Measurements from ENCODE around the gene EPHA1. TPM values are rescaled to one million over a fixed set of nuclear protein-coding genes. Genes with fewer than 3 reads are reported as not detected.

EPHA1 gene
- total RNA-seq, 4 donors from 2014 or later = 0.87 to 3.6 TPM; not detected in 2

- DNase-seq (ENCODE audit: low spot score in 2 of 2) = no peak
- no peaks in the 10 kb centered on the region for H3K9me3 ChIP-seq
- TF ChIP-seq EP300 (IDR thresholded peaks at IDR 0.05) (no peak), POLR2A (IDR thresholded peaks at IDR 0.05) (no peak), CTCF (IDR thresholded peaks at IDR 0.05) (no peak)
- no peaks in the 10 kb centered on the region for H3K36me3 ChIP-seq
- H3K4me3 ChIP-seq = no peak overlapping the region
- no peaks in the 10 kb centered on the region for H3K4me1 ChIP-seq
- peaks cover 0 to 3% of the 10 kb centered on the region in 2 donors for H3K27me3 ChIP-seq
- 84 to 91% methylated on average over 5 of the region's 5 CpGs for WGBS, 2 donors
- no peak overlapping the region for H3K27ac ChIP-seq
Measured at GRCh38 chr7:143448429-143448828, 39.8 kb upstream of the EPHA1 start.

GRCh38 chr7:143447466-143447865, 38.8 kb upstream of the EPHA1 start:
- TF ChIP-seq EP300 (IDR thresholded peaks at IDR 0.05) = no peak
- TF ChIP-seq POLR2A (IDR thresholded peaks at IDR 0.05) = no peak
- TF ChIP-seq CTCF (IDR thresholded peaks at IDR 0.05) = no peak
- no peak overlapping the region for H3K27ac ChIP-seq
- no peak for DNase-seq (ENCODE audit: low spot score in 2 of 2)
- H3K9me3 ChIP-seq = no peaks in the 10 kb centered on the region
- peaks cover 0 to 3% of the 10 kb centered on the region in 2 donors for H3K27me3 ChIP-seq
- 33 to 44% methylated on average over 3 of the region's 3 CpGs for WGBS, 2 donors
- no peaks in the 10 kb centered on the region for H3K4me1 ChIP-seq
- no peaks in the 10 kb centered on the region for H3K36me3 ChIP-seq
- no peak overlapping the region for H3K4me3 ChIP-seq

- H3K9me3 ChIP-seq = no peaks in the 10 kb centered on the region
- no peak for DNase-seq (ENCODE audit: low spot score in 2 of 2)
- peaks cover 0 to 3% of the 10 kb centered on the region in 2 donors for H3K27me3 ChIP-seq
- H3K4me1 ChIP-seq = no peaks in the 10 kb centered on the region
- no peak overlapping the region for H3K4me3 ChIP-seq
- TF ChIP-seq CTCF (IDR thresholded peaks at IDR 0.05) (no peak), POLR2A (IDR thresholded peaks at IDR 0.05) (no peak), EP300 (IDR thresholded peaks at IDR 0.05) (no peak)
- H3K27ac ChIP-seq = no peak overlapping the region
- 87 to 96% methylated on average over 1 of the region's 1 CpG for WGBS, 2 donors
- H3K36me3 ChIP-seq = no peaks in the 10 kb centered on the region
Measured at GRCh38 chr7:143444785-143445184, 36.1 kb upstream of the EPHA1 start.

GRCh38 chr7:143444063-143444782, 35.6 kb upstream of the EPHA1 start:
- H3K4me3 ChIP-seq = no peak overlapping the region
- no peak for DNase-seq (ENCODE audit: low spot score in 2 of 2)
- WGBS, 2 donors = 89 to 92% methylated on average over 6 of the region's 6 CpGs

More at GRCh38 chr7:143444063-143444782, 35.6 kb upstream of the EPHA1 start:
- TF ChIP-seq POLR2A (IDR thresholded peaks at IDR 0.05) (no peak), CTCF (IDR thresholded peaks at IDR 0.05) (no peak), EP300 (IDR thresholded peaks at IDR 0.05) (no peak)
- Histone ChIP-seq H3K4me1 (no peaks in the 10 kb centered on the region), H3K27ac (no peak overlapping the region), H3K27me3 (peaks cover 0 to 3% of the 10 kb centered on the region in 2 donors), H3K9me3 (no peaks in the 10 kb centered on the region), H3K36me3 (no peaks in the 10 kb centered on the region)

Data from tibial nerve (tissue), 4 donors.